Stimulated activated CD8-positive, alpha-beta memory T cell treated with anti-CD3 and anti-CD28 coated beads, Interleukin-4, amount 100 ng/mL, for 4 hours (primary cell): ENCODE data around the gene PEMT.
"Not testable (repeated sequence)": the region's sequence is repeated elsewhere in the genome, so short reads cannot be mapped to it uniquely, and the experiment has no call there.

ENCODE experiments used
- DNase-seq, 2 donors: peaks; one replicate each; pipeline ENCODE4 v3.0.0-alpha.2; 2020; ENCODE audit warnings: low read depth in 2 of 2, low spot score in 1 of 2

PEMT gene

DNA sequence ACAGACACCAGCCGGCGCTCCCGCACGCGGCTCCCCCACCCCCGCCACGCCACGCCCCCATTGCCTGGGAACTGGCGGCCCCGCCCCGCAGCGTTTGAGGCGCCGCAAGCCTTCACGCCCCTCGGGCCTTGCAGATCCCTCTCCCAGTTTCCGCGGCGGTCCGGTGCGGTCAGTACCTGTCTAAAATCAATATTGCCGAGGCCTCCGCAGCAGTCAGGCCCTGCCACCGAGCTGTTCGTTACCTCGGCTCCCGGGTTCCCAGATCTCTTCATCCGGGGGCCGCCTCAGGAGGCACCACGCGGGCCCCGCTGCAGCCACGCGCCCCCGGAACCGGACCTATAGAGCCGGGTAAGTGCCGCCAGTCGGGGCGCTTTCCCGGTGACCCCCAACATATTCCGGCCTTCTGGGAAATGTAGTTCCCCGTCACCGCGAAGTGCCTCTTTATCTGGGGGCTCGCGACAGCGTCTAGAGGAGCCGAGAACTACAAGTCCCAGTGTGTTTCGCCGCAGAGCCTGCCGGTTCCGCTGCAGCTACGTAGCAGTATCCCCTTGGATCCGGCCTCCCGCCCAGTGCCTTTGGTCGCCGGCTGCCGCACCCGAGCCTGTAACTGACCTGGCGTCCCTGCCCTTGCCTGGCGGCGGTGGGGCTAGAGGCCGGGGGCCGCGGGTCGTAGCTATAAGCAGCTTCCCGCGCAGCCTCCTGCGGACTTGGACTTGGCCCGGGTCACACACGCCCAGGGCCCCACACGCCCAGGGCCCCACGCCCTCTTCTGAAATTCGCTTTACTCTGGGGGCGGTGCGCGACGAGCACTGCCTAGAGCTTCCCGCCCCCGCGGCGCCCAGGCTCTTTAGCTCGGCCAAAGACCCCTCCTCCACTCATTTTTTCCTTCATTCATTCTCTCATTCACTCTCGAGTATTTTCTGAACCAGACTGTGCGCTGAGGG lies at the start of gene PEMT:
Gene PEMT, minus strand, starts transcription at position 354 of the 944 bp plus-strand sequence. Its CDS starts 82 bp downstream, at position 272.
- DNase-seq = peak; percentile 85 to 89

GRCh38 chr17:17639661-17640270 lies 48.3 kb upstream of the PEMT start:
- DNase-seq = not testable (repeated sequence)

DNA sequence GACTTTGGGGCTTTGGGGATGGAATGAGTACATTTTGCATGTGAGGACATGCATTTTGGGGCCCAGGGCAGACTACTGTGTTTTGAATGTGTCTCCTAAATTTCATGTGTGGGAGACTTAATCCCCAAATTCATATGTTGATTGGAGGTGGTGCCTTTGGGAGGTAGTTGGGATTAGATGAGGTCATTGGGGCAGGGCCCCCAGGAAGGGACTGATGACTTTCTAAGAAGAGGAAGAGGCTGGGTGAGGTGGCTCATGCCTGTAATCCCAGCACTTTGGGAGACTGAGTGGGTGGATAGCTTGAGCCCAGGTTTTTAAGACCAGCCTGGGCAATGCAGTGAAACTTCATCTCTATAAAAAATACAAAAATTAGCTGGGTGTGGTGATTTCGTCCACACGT lies 47.0 kb upstream of the PEMT start:
- no peak for DNase-seq

- no peak for DNase-seq
Observed at GRCh38 chr17:17636272-17636885, 44.9 kb upstream of the PEMT start.

GRCh38 chr17:17635537-17636271 lies 44.2 kb upstream of the PEMT start:
- DNase-seq = not testable (repeated sequence)

DNA sequence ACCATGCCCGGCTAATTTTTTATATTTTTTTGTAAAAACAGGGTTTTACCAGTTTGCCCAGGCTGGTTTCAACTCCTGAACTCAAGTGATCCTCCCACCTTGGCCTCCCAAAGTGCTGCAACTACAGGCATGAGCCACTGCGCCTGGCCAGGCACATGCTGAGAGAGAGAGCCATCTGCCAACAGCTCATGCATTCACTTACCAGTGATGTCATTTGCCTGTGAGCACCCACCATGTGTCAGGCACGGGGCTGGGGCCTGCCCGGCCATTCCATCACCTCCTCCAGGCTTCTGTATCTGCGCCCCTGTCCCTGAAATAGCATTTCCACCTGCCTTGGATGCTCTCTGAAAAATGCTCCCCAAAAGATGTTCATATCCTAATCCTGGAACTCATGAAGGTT lies 43.6 kb upstream of the PEMT start:
- DNase-seq = no peak

DNA sequence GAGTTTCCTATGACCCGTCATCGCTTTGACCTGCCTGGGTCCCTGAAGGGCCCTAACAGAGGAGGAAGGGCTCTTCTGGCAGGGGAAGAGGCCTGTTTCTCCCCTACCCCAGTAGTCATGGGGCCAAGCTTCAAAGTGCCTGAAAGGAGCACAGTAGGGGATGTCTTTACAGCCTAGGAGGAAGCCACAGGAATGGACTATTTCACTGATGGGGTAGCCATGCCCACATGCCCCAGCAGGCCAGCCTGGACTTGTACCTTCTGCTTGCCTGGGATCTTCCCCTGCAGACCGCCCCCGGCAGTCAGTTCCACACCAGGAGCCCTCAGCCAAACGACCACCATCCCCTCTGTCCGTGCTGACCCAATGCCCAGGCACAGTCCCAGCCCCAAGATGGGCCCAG lies 41.8 kb upstream of the PEMT start:
- DNase-seq = no peak

GRCh38 chr17:17632690-17633089 lies 41.2 kb upstream of the PEMT start:
- not testable (repeated sequence) for DNase-seq

- peak; percentile 7 to 14 for DNase-seq
Observed at GRCh38 chr17:17628388-17629008, 37.0 kb upstream of the PEMT start.

DNA sequence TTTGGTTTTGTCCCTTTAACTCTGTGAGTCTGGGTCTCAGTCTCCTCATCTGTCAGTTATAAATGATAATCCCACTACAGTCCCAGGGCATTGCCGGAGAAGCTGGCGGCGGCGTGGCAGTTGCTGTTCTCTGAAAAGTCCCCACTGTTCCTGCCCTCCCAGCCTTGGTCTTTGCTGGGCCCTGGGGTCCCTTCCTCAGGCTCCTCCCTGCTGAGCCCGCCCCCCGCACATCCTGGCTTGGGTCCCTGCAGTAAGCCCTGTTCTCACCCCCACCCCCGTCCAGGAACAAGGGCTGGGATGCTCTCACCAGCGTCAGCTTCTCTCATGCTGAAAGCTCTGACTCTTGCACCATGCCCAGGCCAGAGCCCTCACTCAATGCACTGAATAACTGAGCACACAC lies 35.3 kb upstream of the PEMT start:
- no peak for DNase-seq

- DNase-seq = no peak
Observed at GRCh38 chr17:17626151-17626805, 34.8 kb upstream of the PEMT start.

DNA sequence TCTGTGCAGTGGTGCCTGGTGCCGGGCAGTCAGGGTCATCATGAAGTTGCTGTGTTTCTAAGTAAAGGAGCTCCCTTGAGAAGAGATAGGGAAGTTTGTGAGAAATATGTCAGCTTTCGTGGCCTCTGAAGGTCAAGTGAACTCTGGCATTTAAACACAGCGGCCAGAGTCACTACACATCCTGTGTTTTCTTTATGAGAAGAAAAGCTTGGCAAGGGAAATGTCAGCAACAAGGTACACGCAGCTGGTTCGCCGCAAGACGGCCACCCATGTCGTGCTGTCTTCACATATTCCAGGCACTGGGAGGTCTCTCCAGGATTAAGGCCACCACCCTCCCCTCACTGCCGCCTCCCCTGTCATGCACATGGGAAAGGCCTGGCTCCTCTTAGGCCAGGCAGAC lies 33.2 kb upstream of the PEMT start:
- DNase-seq = no peak

GRCh38 chr17:17623904-17624303 lies 32.4 kb upstream of the PEMT start:
- no peak for DNase-seq

GRCh38 chr17:17621254-17621653 lies 29.7 kb upstream of the PEMT start:
- no peak for DNase-seq

- DNase-seq = peak in 1 of 2 donors; percentile 28
Observed at GRCh38 chr17:17613708-17614114, 22.2 kb upstream of the PEMT start.

DNA sequence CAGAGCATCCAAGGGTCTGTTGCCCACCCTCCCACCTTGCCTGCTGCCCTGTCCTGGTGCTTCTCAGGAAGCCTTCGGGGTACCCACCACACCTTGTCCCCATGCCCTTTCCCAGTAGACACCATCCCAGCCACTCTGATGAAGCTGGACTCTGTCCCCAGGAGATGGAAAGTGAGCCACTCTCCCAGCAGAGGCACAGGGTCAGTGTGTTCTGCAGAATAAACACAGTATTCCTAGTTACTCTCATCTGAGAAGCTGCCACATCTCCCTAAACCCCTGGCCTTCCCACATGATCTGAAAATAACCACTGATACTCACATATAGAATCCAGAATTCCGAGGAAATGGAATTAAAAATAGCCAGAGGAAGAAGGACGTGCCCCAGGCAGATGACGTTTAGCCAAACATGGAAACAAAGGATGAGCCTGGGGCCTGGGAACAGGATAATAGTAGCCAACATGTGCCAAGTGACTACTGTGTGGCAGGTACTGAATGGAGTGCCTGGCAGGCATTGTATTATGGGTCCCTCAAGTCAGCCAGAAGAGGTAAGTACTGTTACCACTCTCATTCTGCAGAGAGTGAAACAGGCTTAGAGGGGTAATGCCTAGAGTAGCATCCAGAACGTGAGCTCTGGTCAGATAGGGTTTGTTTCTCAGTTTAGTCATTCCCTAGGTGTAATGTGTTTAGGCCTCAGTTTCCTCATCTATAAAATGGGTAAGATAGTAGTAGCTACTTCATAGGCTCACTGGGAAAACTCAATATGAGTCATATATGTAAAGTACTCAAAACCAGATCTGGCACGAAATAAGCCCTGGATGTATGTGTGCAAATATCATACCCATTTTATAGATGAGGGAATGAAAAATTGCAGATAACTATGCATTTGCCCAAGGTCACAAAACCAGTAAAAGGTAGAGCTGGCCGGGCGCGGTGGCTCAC lies 20.8 kb upstream of the PEMT start:
- DNase-seq = no peak

- no peak for DNase-seq
Observed at GRCh38 chr17:17609121-17609520, 17.6 kb upstream of the PEMT start.

DNA sequence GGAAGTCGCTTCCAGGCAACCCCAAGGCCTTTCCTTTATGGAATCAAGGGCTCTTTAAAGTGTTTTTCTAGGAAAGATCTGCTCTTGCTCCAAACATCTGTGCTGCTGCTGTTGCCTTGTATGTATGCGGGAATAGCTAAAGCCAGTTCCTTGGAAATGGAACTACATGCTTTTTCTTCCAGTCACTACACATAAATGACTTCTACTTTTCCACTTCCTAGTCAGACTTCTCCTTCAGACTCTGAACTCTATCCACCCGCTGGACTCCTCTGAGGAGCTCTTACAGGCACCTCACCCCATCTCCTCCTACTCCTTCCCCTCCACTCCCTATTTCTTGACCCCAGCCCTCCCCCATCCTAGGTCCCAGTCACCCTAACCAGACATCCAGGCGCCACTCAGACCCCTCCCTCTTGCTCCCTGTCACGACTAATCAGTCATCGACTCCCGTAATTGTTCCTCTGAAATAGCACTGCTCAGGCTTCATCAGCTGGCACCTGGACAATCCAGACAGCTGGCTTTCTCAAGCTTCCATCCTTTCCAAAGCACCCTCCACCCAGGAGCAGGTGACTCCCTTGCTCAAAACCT lies 15.0 kb upstream of the PEMT start:
- no peak for DNase-seq

GRCh38 chr17:17605729-17606088 lies 14.2 kb upstream of the PEMT start:
- DNase-seq = no peak
